Esophagus muscularis mucosa (tissue), 4 donors: ENCODE data around the gene MOB1B. TPM values are rescaled to one million over a fixed set of nuclear protein-coding genes. Genes with fewer than 3 reads are reported as not detected.

Experiments used
- DNase-seq: peaks from one replicate; pipeline ENCODE4 v3.0.0-alpha.2; 2017; ENCODE audit errors: extremely low spot score
- H3K27ac ChIP-seq, 4 donors: fragments of 200-600 bp; sonication (generic); replicated peaks in 1 of 4; 1 replicate in 3 of 4; 2 replicates in 1 of 4; pipeline ENCODE4 v1.5.1; 2016 to 2019; ENCODE audit warnings: mild to moderate bottlenecking in 1 of 4
- H3K27me3 ChIP-seq, 4 donors: fragments of 200-600 bp; sonication (generic); one replicate each; pipeline versions ENCODE4 v1.5.1 to v1.6.0; 2016 to 2019
- H3K36me3 ChIP-seq, 4 donors: fragments of 200-600 bp; sonication (generic); one replicate each; pipeline ENCODE4 v1.5.1; 2016 to 2019
- H3K4me1 ChIP-seq, 4 donors: fragments of 200-600 bp; sonication (generic); one replicate each; pipeline ENCODE4 v1.5.1; 2016 to 2019
- H3K4me3 ChIP-seq, 4 donors: fragments of 200-600 bp; sonication (generic); 1 replicate in 2 of 4; 2 replicates in 2 of 4; pipeline ENCODE4 v1.5.1; 2016 to 2019; ENCODE audit warnings: mild to moderate bottlenecking in 4 of 4, moderate library complexity in 1 of 4
- H3K9me3 ChIP-seq, 4 donors: fragments of 200-600 bp; sonication (generic); 1 replicate in 3 of 4; 2 replicates in 1 of 4; pipeline ENCODE4 v1.5.1; 2016 to 2019
- CTCF ChIP-seq, 3 experiments: fragments of 200-600 bp in 2 of 3; fragments of 450-650 bp in 1 of 3; sonication (generic) in 2 of 3; IDR thresholded peaks; one replicate each; pipeline ENCODE4 v1.5.1; 2017 to 2019; ENCODE audit warnings: antibody characterized with exemption in 3 of 3, mild to moderate bottlenecking in 2 of 3, moderate library complexity in 1 of 3
- EP300 ChIP-seq: sonication (generic); formaldehyde crosslinking; IDR thresholded peaks from one replicate; pipeline ENCODE4 v1.6.1; 2017; ENCODE audit warnings: antibody characterized with exemption
- POLR2A ChIP-seq: fragments of 450-650 bp; IDR thresholded peaks from one replicate; pipeline ENCODE4 v1.6.1; 2017; ENCODE audit warnings: antibody characterized with exemption, moderate library complexity, mild to moderate bottlenecking, low read depth
- POLR2AphosphoS5 ChIP-seq, 2 donors: sonication (generic); formaldehyde crosslinking; IDR thresholded peaks; one replicate each; pipeline ENCODE4 v1.6.1; 2017; ENCODE audit warnings: antibody characterized with exemption in 2 of 2
- WGBS: methylation state at CpG from one replicate; pipeline ENCODE4 v1.1.5; 2018; 5-methylcytosine and 5-hydroxymethylcytosine counted together
- intact Hi-C: fragments of 100-400 bp; cut with DNase I; formaldehyde crosslinking; loops from one replicate; pipeline ENCODE4 v1.15.1; 2023
- total RNA-seq, 4 donors: library from RNA; depleted of rRNA; stranded (reverse); fragments of >200 nt; gene quantifications; one replicate each; pipeline versions ENCODE4 v1.1.0 to v1.2.1, GENCODE V29; 2016

Gene MOB1B
- total RNA-seq, 4 donors from 2014 or later = 15.0 to 19.4 (median 16.6) TPM

- no peaks in the 10 kb centered on the region for H3K27me3 ChIP-seq
- intact Hi-C loops = loop anchor here (5.0 kb wide), 1 partner anchor 169 kb away; the partner anchor contains the start of gene GRSF1
- no peak for DNase-seq
These were observed 104.2 kb downstream of the MOB1B start for GRCh38 chr4:71006203-71006907.

GRCh38 chr4:71008196-71008595 is 106.0 kb downstream of the MOB1B start:
- Histone ChIP-seq H3K27me3 (no peaks in the 10 kb centered on the region), H3K4me3 (no peak overlapping the region), H3K36me3 (no peaks in the 10 kb centered on the region), H3K4me1 (peaks cover 0 to 7% (median 2%) of the 10 kb centered on the region in 4 donors), H3K9me3 (no peaks in the 10 kb centered on the region), H3K27ac (no peak overlapping the region)
- TF ChIP-seq EP300 (no peak), POLR2A (no peak), POLR2AphosphoS5 (IDR thresholded peaks at IDR 0.05) (no peak), CTCF (IDR thresholded peaks at IDR 0.05) (no peak)
- WGBS = 95% methylated on average over 2 of the region's 2 CpGs
- intact Hi-C loops = loop anchor here (2.0 to 5.0 kb wide), 2 partner anchors 171 to 355 kb away; partner anchors contain the start of gene GRSF1
- no peak for DNase-seq

More at GRCh38 chr4:71006203-71006907, 104.2 kb downstream of the MOB1B start:
- H3K9me3 ChIP-seq = no peaks in the 10 kb centered on the region
- no peak overlapping the region for H3K27ac ChIP-seq
- H3K36me3 ChIP-seq = no peaks in the 10 kb centered on the region
- peaks cover 0 to 7% (median 2%) of the 10 kb centered on the region in 4 donors for H3K4me1 ChIP-seq
- WGBS = 79% methylated on average over 6 of the region's 6 CpGs
- TF ChIP-seq POLR2A = no peak
- no peak for TF ChIP-seq EP300
- TF ChIP-seq CTCF (IDR thresholded peaks at IDR 0.05) = no peak
- no peak overlapping the region for H3K4me3 ChIP-seq

- no peak overlapping the region for H3K4me3 ChIP-seq
- intact Hi-C loops = loop anchor here (2.0 to 5.0 kb wide), 2 partner anchors 172 to 356 kb away; partner anchors contain the start of gene GRSF1
- DNase-seq = no peak
- peaks cover 0 to 7% (median 2%) of the 10 kb centered on the region in 4 donors for H3K4me1 ChIP-seq
- H3K27ac ChIP-seq = no peak overlapping the region
- WGBS = 61% methylated on average over 3 of the region's 3 CpGs
- H3K27me3 ChIP-seq = no peaks in the 10 kb centered on the region
- H3K36me3 ChIP-seq = no peaks in the 10 kb centered on the region
- no peak for TF ChIP-seq POLR2A
- TF ChIP-seq CTCF (IDR thresholded peaks at IDR 0.05) = no peak
- no peak for TF ChIP-seq EP300
- TF ChIP-seq POLR2AphosphoS5 (IDR thresholded peaks at IDR 0.05) = no peak
- H3K9me3 ChIP-seq = no peaks in the 10 kb centered on the region
These were observed 106.9 kb downstream of the MOB1B start for GRCh38 chr4:71009086-71009485.

- Histone ChIP-seq H3K27me3 (no peaks in the 10 kb centered on the region), H3K4me1 (peaks cover 0 to 7% (median 2%) of the 10 kb centered on the region in 4 donors), H3K27ac (no peak overlapping the region), H3K9me3 (no peaks in the 10 kb centered on the region), H3K4me3 (no peak overlapping the region), H3K36me3 (no peaks in the 10 kb centered on the region)
- intact Hi-C loops = loop anchor here (2.0 to 5.0 kb wide), 2 partner anchors 173 to 357 kb away; partner anchors contain the start of gene GRSF1
- TF ChIP-seq POLR2AphosphoS5 (IDR thresholded peaks at IDR 0.05) = no peak
- TF ChIP-seq CTCF (IDR thresholded peaks at IDR 0.05) = peak; percentile 49 to 64 (median 62)
- WGBS = 6% methylated on average over 3 of the region's 3 CpGs
- no peak for DNase-seq
These were observed 107.9 kb downstream of the MOB1B start for GRCh38 chr4:71009890-71010588.
